Stimulated activated effector memory CD8-positive, alpha-beta T cell treated with anti-CD3 and anti-CD28 coated beads, Interleukin-12 subunit alpha, Interleukin-12 subunit beta, amount 100 ng/mL, for 72 hours (primary cell): ENCODE data around the gene ZSWIM3.

ENCODE experiments used
- ATAC-seq: fragments of 150-1000 bp; cut with Tn5 transposase; 2 replicates; pipeline ENCODE4 v1.10.0; 2021
- DNase-seq, 2 donors: peaks; one replicate each; pipeline ENCODE4 v3.0.0; 2021 to 2022; ENCODE audit warnings: low spot score in 2 of 2
- H3K27ac Mint-ChIP-seq: one replicate; pipeline ENCODE4 v1.8.0; 2022; ENCODE audit warnings: mild to moderate bottlenecking, mixed read lengths
- H3K36me3 Mint-ChIP-seq: one replicate; pipeline ENCODE4 v1.8.0; 2022; ENCODE audit warnings: mild to moderate bottlenecking, mixed read lengths
- H3K4me1 Mint-ChIP-seq: one replicate; pipeline ENCODE4 v1.8.0; 2022; ENCODE audit warnings: mixed read lengths
- H3K4me3 Mint-ChIP-seq: one replicate; pipeline ENCODE4 v1.8.0; 2022; ENCODE audit warnings: mild to moderate bottlenecking, mixed read lengths
- H3K9me3 Mint-ChIP-seq: one replicate; pipeline ENCODE4 v1.8.0; 2022; ENCODE audit warnings: mixed read lengths

ZSWIM3 gene

GRCh38 chr20:45857114-45857881 is at the start of gene ZSWIM3, which contains the start of gene ACOT8:
Gene ZSWIM3 (plus strand): TSS chr20:45857614. CDS start chr20:45857826, 212 bp downstream.
Gene ACOT8 (minus strand): TSS chr20:45857392. CDS start chr20:45857315, 77 bp downstream.
- Mint-ChIP-seq H3K4me3 (peak within 1 kb of the TSS; percentile 98), H3K9me3 (no peaks in the 10 kb centered on the region)
- ATAC-seq, result peak; percentile 98

GRCh38 chr20:45810191-45810970 is 47.0 kb upstream of the ZSWIM3 start:
- Mint-ChIP-seq H3K4me1 (peaks cover 20% of the 10 kb centered on the region), H3K36me3 (peaks cover 95% of the 10 kb centered on the region), H3K4me3 (no peak overlapping the region), H3K27ac (peak overlapping the region; percentile 76), H3K9me3 (no peaks in the 10 kb centered on the region)
- DNase-seq (no peak), ATAC-seq (no peak)

More at GRCh38 chr20:45857114-45857881, at the start of gene ZSWIM3, which contains the start of gene ACOT8:
- peaks cover 15% of the 10 kb centered on the region for H3K36me3 Mint-ChIP-seq
- peak; percentile 83 to 94 for DNase-seq
- peaks cover 36% of the 10 kb centered on the region for H3K4me1 Mint-ChIP-seq
- H3K27ac Mint-ChIP-seq, result peak within 1 kb of the TSS; percentile 97

- ATAC-seq, result peak; percentile 99
- peak within 1 kb of the TSS; percentile 91 for H3K4me3 Mint-ChIP-seq
- peak; percentile 83 to 97 for DNase-seq
- H3K36me3 Mint-ChIP-seq, result peaks cover 93% of the 10 kb centered on the region
- H3K4me1 Mint-ChIP-seq, result peaks cover 20% of the 10 kb centered on the region
- H3K27ac Mint-ChIP-seq, result peak within 1 kb of the TSS; percentile 91
- no peaks in the 10 kb centered on the region for H3K9me3 Mint-ChIP-seq
Observed at GRCh38 chr20:45812157-45813005, 45.0 kb upstream of the ZSWIM3 start, which contains the start of gene UBE2C. Gene UBE2C (plus strand): TSS chr20:45812644. CDS start chr20:45812696, 52 bp downstream.

GRCh38 chr20:45813006-45813340 is 44.4 kb upstream of the ZSWIM3 start:
- DNase-seq (no peak), ATAC-seq (no peak)
- H3K9me3 Mint-ChIP-seq, result no peaks in the 10 kb centered on the region
- H3K27ac Mint-ChIP-seq, result peak overlapping the region; percentile 91
- peaks cover 87% of the 10 kb centered on the region for H3K36me3 Mint-ChIP-seq
- H3K4me1 Mint-ChIP-seq, result peaks cover 20% of the 10 kb centered on the region
- H3K4me3 Mint-ChIP-seq, result peak overlapping the region; percentile 91

- Mint-ChIP-seq H3K9me3 (no peaks in the 10 kb centered on the region), H3K27ac (peak overlapping the region; percentile 91), H3K4me3 (peak overlapping the region; percentile 91), H3K4me1 (peaks cover 20% of the 10 kb centered on the region), H3K36me3 (peaks cover 82% of the 10 kb centered on the region)
- no peak for ATAC-seq
- DNase-seq, result no peak
Observed at GRCh38 chr20:45813489-45813888, 43.9 kb upstream of the ZSWIM3 start.

GRCh38 chr20:45814314-45814713 is 43.1 kb upstream of the ZSWIM3 start:
- Mint-ChIP-seq H3K4me3 (no peak overlapping the region), H3K4me1 (peaks cover 20% of the 10 kb centered on the region), H3K9me3 (no peaks in the 10 kb centered on the region), H3K27ac (no peak overlapping the region), H3K36me3 (peaks cover 74% of the 10 kb centered on the region)
- DNase-seq (no peak), ATAC-seq (no peak)

- no peak for DNase-seq
- H3K4me3 Mint-ChIP-seq, result no peak overlapping the region
Observed at GRCh38 chr20:45816951-45817350, 40.5 kb upstream of the ZSWIM3 start.

GRCh38 chr20:45817376-45818194 is 39.8 kb upstream of the ZSWIM3 start:
- H3K4me1 Mint-ChIP-seq, result peaks cover 12% of the 10 kb centered on the region

More at GRCh38 chr20:45816951-45817350, 40.5 kb upstream of the ZSWIM3 start:
- no peak for ATAC-seq
- H3K4me1 Mint-ChIP-seq, result peaks cover 18% of the 10 kb centered on the region
- no peaks in the 10 kb centered on the region for H3K9me3 Mint-ChIP-seq
- peak overlapping the region; percentile 36 for H3K27ac Mint-ChIP-seq
- H3K36me3 Mint-ChIP-seq, result peaks cover 49% of the 10 kb centered on the region

GRCh38 chr20:45818239-45818638 is 39.2 kb upstream of the ZSWIM3 start:
- peaks cover 10% of the 10 kb centered on the region for H3K4me1 Mint-ChIP-seq
- ATAC-seq (no peak), DNase-seq (no peak)
- H3K36me3 Mint-ChIP-seq, result peaks cover 36% of the 10 kb centered on the region
- H3K4me3 Mint-ChIP-seq, result no peak overlapping the region
- no peaks in the 10 kb centered on the region for H3K9me3 Mint-ChIP-seq
- H3K27ac Mint-ChIP-seq, result peak overlapping the region; percentile 0

More at GRCh38 chr20:45817376-45818194, 39.8 kb upstream of the ZSWIM3 start:
- no peak overlapping the region for H3K4me3 Mint-ChIP-seq
- H3K9me3 Mint-ChIP-seq, result no peaks in the 10 kb centered on the region
- DNase-seq (no peak), ATAC-seq (no peak)
- peak overlapping the region; percentile 0 for H3K27ac Mint-ChIP-seq
- H3K36me3 Mint-ChIP-seq, result peaks cover 42% of the 10 kb centered on the region

GRCh38 chr20:45819466-45819865 is 37.9 kb upstream of the ZSWIM3 start:
- H3K9me3 Mint-ChIP-seq, result no peaks in the 10 kb centered on the region
- H3K4me1 Mint-ChIP-seq, result peaks cover 15% of the 10 kb centered on the region
- H3K4me3 Mint-ChIP-seq, result no peak overlapping the region
- H3K27ac Mint-ChIP-seq, result no peak overlapping the region
- H3K36me3 Mint-ChIP-seq, result peaks cover 27% of the 10 kb centered on the region
- DNase-seq (no peak), ATAC-seq (no peak)

- Mint-ChIP-seq H3K4me3 (no peak overlapping the region), H3K4me1 (peaks cover 20% of the 10 kb centered on the region), H3K36me3 (peaks cover 2% of the 10 kb centered on the region), H3K9me3 (no peaks in the 10 kb centered on the region), H3K27ac (no peak overlapping the region)
- ATAC-seq, result no peak
- DNase-seq, result no peak
Observed at GRCh38 chr20:45821947-45822346, 35.5 kb upstream of the ZSWIM3 start.

- Mint-ChIP-seq H3K4me1 (peaks cover 20% of the 10 kb centered on the region), H3K9me3 (no peaks in the 10 kb centered on the region), H3K27ac (no peak overlapping the region), H3K36me3 (no peaks in the 10 kb centered on the region), H3K4me3 (no peak overlapping the region)
- ATAC-seq (peak; percentile 7), DNase-seq (no peak)
Observed at GRCh38 chr20:45822857-45823256, 34.6 kb upstream of the ZSWIM3 start.

- peaks cover 20% of the 10 kb centered on the region for H3K4me1 Mint-ChIP-seq
- peak overlapping the region; percentile 73 for H3K4me3 Mint-ChIP-seq
- peak; percentile 85 for ATAC-seq
- no peaks in the 10 kb centered on the region for H3K36me3 Mint-ChIP-seq
- peak; percentile 32 to 62 for DNase-seq
- H3K9me3 Mint-ChIP-seq, result no peaks in the 10 kb centered on the region
- peak overlapping the region; percentile 90 for H3K27ac Mint-ChIP-seq
Observed at GRCh38 chr20:45823949-45824835, 33.2 kb upstream of the ZSWIM3 start.
